Fibroblast of villous mesenchyme (primary cell): ENCODE results near the gene SIGLEC6. TPM values are rescaled to one million over a fixed set of nuclear protein-coding genes. Genes with fewer than 3 reads are reported as not detected.

Source experiments
- DNase-seq: peaks from one replicate; pipeline ENCODE4 v3.0.0-alpha.2; 2010; ENCODE audit warnings: low read depth
- H3K4me3 ChIP-seq: 2 replicates; pipeline ENCODE4 v1.5.1; 2011; ENCODE audit warnings: low read depth, mild to moderate bottlenecking, low read length
- CTCF ChIP-seq: IDR thresholded peaks from 2 replicates; pipeline ENCODE4 v1.5.1; 2012; ENCODE audit warnings: low read depth, mild to moderate bottlenecking, low read length; ENCODE audit not compliant: insufficient read depth
- small RNA-seq: library from RNA; depleted of rRNA; stranded (forward); fragments of <200 nt; gene quantifications from one replicate; pipeline ENCODE3, GENCODE V24; 2012
- total RNA-seq: library from RNA; depleted of rRNA; stranded (reverse); fragments of >200 nt; gene quantifications from 2 replicates; pipeline ENCODE4 v1.2.3, GENCODE V29; 2012

SIGLEC6 gene
- total RNA-seq, 1 donor, result not detected

- no peak for DNase-seq
- no peak for TF ChIP-seq CTCF
- no peak overlapping the region for H3K4me3 ChIP-seq
These were observed 60.5 kb downstream of the SIGLEC6 start for GRCh38 chr19:51470966-51471365.

GRCh38 chr19:51469629-51470028, 61.8 kb downstream of the SIGLEC6 start:
- DNase-seq, result no peak
- H3K4me3 ChIP-seq, result no peak overlapping the region
- no peak for TF ChIP-seq CTCF

DNA sequence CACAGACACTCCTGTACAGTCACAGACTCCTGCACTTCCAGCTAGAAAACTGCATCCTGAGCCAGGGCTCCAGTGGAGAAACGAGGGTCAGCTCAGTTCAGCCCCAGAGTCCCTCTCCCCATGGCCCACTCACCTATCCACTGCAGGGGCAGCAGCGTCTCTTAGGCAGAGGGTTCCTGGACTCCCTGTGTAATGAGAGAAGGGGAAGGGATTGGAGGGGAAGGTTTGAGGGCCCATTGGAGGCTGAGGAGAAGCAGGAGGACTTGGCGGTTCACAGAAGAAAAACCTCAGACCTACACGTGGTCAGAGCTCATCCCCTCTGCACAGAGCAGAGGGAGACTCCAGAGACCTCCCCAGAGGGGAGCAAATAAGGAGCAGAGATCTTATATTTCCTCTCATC, 62.3 kb downstream of the SIGLEC6 start:
- no peak for TF ChIP-seq CTCF
- no peak for DNase-seq
- no peak overlapping the region for H3K4me3 ChIP-seq

GRCh38 chr19:51468545-51468920, 62.9 kb downstream of the SIGLEC6 start:
- no peak for DNase-seq
- no peak for TF ChIP-seq CTCF
- H3K4me3 ChIP-seq, result no peak overlapping the region

- no peak overlapping the region for H3K4me3 ChIP-seq
These were observed 63.5 kb downstream of the SIGLEC6 start for GRCh38 chr19:51467864-51468544.

More at GRCh38 chr19:51467864-51468544, 63.5 kb downstream of the SIGLEC6 start:
- DNase-seq, result no peak
- TF ChIP-seq CTCF, result no peak

Small RNA genes lying within 50 kb of the gene (small RNA-seq; reads per million reads assigned to genes)
- not detected for gene AC020914.3

Other genes with a start within 250 kb of the SIGLEC6 start
- not detected in 2 replicates for gene IGLON5, start 220.0 kb downstream of the SIGLEC6 start, total RNA-seq
- 0.43 and 0.64 TPM in 2 replicates for gene VSIG10L, start 189.5 kb downstream of the SIGLEC6 start, total RNA-seq
- gene ETFB, start 165.3 kb downstream of the SIGLEC6 start, total RNA-seq, result 72.2 and 76.4 TPM in 2 replicates
- not detected in 2 replicates for gene CLDND2, start 162.7 kb downstream of the SIGLEC6 start, total RNA-seq
- not detected in 2 replicates for gene NKG7, start 159.0 kb downstream of the SIGLEC6 start, total RNA-seq
- not detected in 2 replicates for gene LIM2, start 143.7 kb downstream of the SIGLEC6 start, total RNA-seq
- not detected in 2 replicates for gene C19orf84, start 141.1 kb downstream of the SIGLEC6 start, total RNA-seq
- gene SIGLEC10, start 114.0 kb downstream of the SIGLEC6 start, total RNA-seq, result not detected in 2 replicates
- gene SIGLEC8, start 73.2 kb downstream of the SIGLEC6 start, total RNA-seq, result not detected in 2 replicates
- gene CEACAM18, start 53.1 kb downstream of the SIGLEC6 start, total RNA-seq, result not detected in 2 replicates
- not detected in 2 replicates for gene SIGLEC12, start 29.9 kb downstream of the SIGLEC6 start, total RNA-seq
- 5.5 and 9.9 TPM in 2 replicates for gene ZNF175, start 39.6 kb upstream of the SIGLEC6 start, total RNA-seq
- not detected in 2 replicates for gene SIGLEC5, start 98.7 kb upstream of the SIGLEC6 start, total RNA-seq
- gene SIGLEC14, start 115.2 kb upstream of the SIGLEC6 start, total RNA-seq, result not detected in 2 replicates
- gene SPACA6, start 161.7 kb upstream of the SIGLEC6 start, total RNA-seq, result 10.8 and 14.2 TPM in 2 replicates
- not detected in 2 replicates for gene HAS1, start 192.3 kb upstream of the SIGLEC6 start, total RNA-seq
- gene FPR1, start 220.2 kb upstream of the SIGLEC6 start, total RNA-seq, result not detected in 2 replicates
- not detected in 2 replicates for gene FPR2, start 229.5 kb upstream of the SIGLEC6 start, total RNA-seq